Activated B cell treated with CpG ODN at 0.5 μM for 24 hours (primary cell): ENCODE measurements around the gene MICAL3. TPM values are rescaled to one million over a fixed set of nuclear protein-coding genes. Genes with fewer than 3 reads are reported as not detected.
"Not testable (repeated sequence)": the region's sequence is repeated elsewhere in the genome, so short reads cannot be mapped to it uniquely, and the experiment has no call there.

Experiments used
- ATAC-seq: fragments of 200-7000 bp; cut with Tn5 transposase; one replicate; pipeline ENCODE4 v1.10.0; 2021; ENCODE audit warnings: low read depth, mild to moderate bottlenecking, moderate library complexity
- CTCF ChIA-PET: fragments of 350-600 bp; sonication (Branson Sonifier 250); formaldehyde crosslinking; loops from one replicate; lab custom pipeline; 2021; ENCODE audit warnings: antibody characterized with exemption; lab: Charles Lee
- POLR2A ChIA-PET: fragments of 350-600 bp; sonication (Branson Sonifier 250); formaldehyde crosslinking; loops from one replicate; lab custom pipeline; 2021; ENCODE audit warnings: antibody characterized with exemption; lab: Charles Lee
- DNase-seq: peaks from one replicate; pipeline ENCODE4 v3.0.0; 2022
- H3K27ac Mint-ChIP-seq: one replicate; pipeline ENCODE4 v1.8.0; 2020; ENCODE audit warnings: mixed read lengths
- H3K27me3 Mint-ChIP-seq: one replicate; pipeline ENCODE4 v1.8.0; 2021; ENCODE audit warnings: mixed read lengths
- H3K36me3 Mint-ChIP-seq: one replicate; pipeline ENCODE4 v1.8.0; 2021; ENCODE audit warnings: low read depth, mixed read lengths
- H3K4me1 Mint-ChIP-seq: one replicate; pipeline ENCODE4 v1.8.0; 2021; ENCODE audit warnings: mixed read lengths
- H3K4me3 Mint-ChIP-seq: one replicate; pipeline ENCODE4 v1.8.0; 2020; ENCODE audit warnings: mild to moderate bottlenecking, mixed read lengths
- H3K9me3 Mint-ChIP-seq: one replicate; pipeline ENCODE4 v1.8.0; 2020; ENCODE audit warnings: mixed read lengths
- intact Hi-C: fragments of 100-400 bp; cut with micrococcal nuclease; formaldehyde crosslinking; loops from one replicate; pipeline ENCODE4 v1.15.1; 2024
- total RNA-seq: library from RNA; stranded (reverse); gene quantifications from 2 replicates; pipeline ENCODE4 v1.2.3, GENCODE V29; 2022
- TF ChIP-seq, protein P1 (sequence below): fragments of 200-600 bp; IDR thresholded peaks from one replicate; pipeline ENCODE4 v1.8.0; 2022; ENCODE audit warnings: antibody characterized with exemption, mild to moderate bottlenecking

MICAL3 gene
- total RNA-seq, 1 donor from 2014 or later: 257 TPM

GRCh38 chr22:18024956-18025720 is 777 bp upstream of the MICAL3 start:
- ATAC-seq (no peak), DNase-seq (no peak)
- no peaks in the 10 kb centered on the region for H3K9me3 Mint-ChIP-seq
- no peaks in the 10 kb centered on the region for H3K36me3 Mint-ChIP-seq
- ChIA-PET CTCF (interaction anchor here (0.6 to 4.4 kb wide), 24 partner anchors 14 to 195 kb away, joined by 3 to 44 read pairs (median 4); no protein-coding TSS in a partner anchor), POLR2A (interaction anchor here (0.6 to 3.2 kb wide), 8 partner anchors 21 to 265 kb away, joined by 3 to 25 read pairs (median 4); no protein-coding TSS in a partner anchor)
- peaks cover 18% of the 10 kb centered on the region for H3K4me1 Mint-ChIP-seq
- TF ChIP-seq, protein P1, sequence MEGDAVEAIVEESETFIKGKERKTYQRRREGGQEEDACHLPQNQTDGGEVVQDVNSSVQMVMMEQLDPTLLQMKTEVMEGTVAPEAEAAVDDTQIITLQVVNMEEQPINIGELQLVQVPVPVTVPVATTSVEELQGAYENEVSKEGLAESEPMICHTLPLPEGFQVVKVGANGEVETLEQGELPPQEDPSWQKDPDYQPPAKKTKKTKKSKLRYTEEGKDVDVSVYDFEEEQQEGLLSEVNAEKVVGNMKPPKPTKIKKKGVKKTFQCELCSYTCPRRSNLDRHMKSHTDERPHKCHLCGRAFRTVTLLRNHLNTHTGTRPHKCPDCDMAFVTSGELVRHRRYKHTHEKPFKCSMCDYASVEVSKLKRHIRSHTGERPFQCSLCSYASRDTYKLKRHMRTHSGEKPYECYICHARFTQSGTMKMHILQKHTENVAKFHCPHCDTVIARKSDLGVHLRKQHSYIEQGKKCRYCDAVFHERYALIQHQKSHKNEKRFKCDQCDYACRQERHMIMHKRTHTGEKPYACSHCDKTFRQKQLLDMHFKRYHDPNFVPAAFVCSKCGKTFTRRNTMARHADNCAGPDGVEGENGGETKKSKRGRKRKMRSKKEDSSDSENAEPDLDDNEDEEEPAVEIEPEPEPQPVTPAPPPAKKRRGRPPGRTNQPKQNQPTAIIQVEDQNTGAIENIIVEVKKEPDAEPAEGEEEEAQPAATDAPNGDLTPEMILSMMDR: no peak
- H3K27me3 Mint-ChIP-seq: no peaks in the 10 kb centered on the region
- intact Hi-C loops: loop anchor here (1.0 to 5.0 kb wide), 11 partner anchors 24 to 283 kb away; no protein-coding TSS in a partner anchor
- peak overlapping the region; percentile 91 for H3K27ac Mint-ChIP-seq
- peak overlapping the region; percentile 91 for H3K4me3 Mint-ChIP-seq

GRCh38 chr22:18023509-18024275 is 669 bp downstream of the MICAL3 start:
- no peaks in the 10 kb centered on the region for H3K36me3 Mint-ChIP-seq

DNA sequence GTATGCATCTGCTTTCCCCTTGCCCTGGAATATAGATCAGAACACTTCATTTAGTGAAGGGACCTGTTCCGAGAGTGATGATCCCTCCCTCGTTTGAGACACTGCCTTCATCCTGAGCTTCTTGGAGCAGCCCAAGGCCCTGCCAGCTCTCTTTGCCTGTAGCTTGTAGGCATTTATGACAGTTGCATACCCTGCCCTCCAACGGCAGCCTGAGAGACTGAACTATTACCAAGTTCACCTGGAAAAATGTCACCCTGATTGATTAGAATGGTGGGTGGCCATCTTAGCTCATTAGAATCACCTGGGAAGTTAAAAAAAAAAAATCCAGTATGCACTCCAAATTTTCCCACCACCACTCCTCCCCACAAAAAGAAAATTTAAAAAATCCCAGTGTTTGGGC is 1.5 kb downstream of the MICAL3 start:
- POLR2A ChIA-PET: interaction anchor here (0.7 to 3.2 kb wide), 9 partner anchors 8 to 225 kb away, joined by 3 to 25 read pairs (median 4); no protein-coding TSS in a partner anchor
- no peak for DNase-seq
- CTCF ChIA-PET: interaction anchor here (0.6 to 4.4 kb wide), 11 partner anchors 22 to 280 kb away, joined by 3 to 44 read pairs (median 5); no protein-coding TSS in a partner anchor
- Mint-ChIP-seq H3K27ac (no peak overlapping the region), H3K9me3 (no peaks in the 10 kb centered on the region), H3K36me3 (no peaks in the 10 kb centered on the region), H3K4me1 (peaks cover 18% of the 10 kb centered on the region), H3K27me3 (no peaks in the 10 kb centered on the region), H3K4me3 (peak overlapping the region; percentile 94)
- intact Hi-C loops: loop anchor here (5.0 kb wide), 2 partner anchors 41 to 136 kb away; no protein-coding TSS in a partner anchor
- ATAC-seq: no peak
- TF ChIP-seq, protein P1: no peak

More at GRCh38 chr22:18023509-18024275, 669 bp downstream of the MICAL3 start:
- Mint-ChIP-seq H3K27me3 (no peaks in the 10 kb centered on the region), H3K27ac (peak overlapping the region; percentile 78), H3K4me3 (peak overlapping the region; percentile 94), H3K9me3 (no peaks in the 10 kb centered on the region), H3K4me1 (peaks cover 18% of the 10 kb centered on the region)
- POLR2A ChIA-PET: interaction anchor here (0.6 to 3.2 kb wide), 10 partner anchors 11 to 226 kb away, joined by 3 to 25 read pairs (median 5); no protein-coding TSS in a partner anchor
- CTCF ChIA-PET: interaction anchor here (0.6 to 4.4 kb wide), 19 partner anchors 18 to 281 kb away, joined by 3 to 44 read pairs (median 3); partner anchors contain the start of gene PEX26
- DNase-seq: peak; percentile 50
- intact Hi-C loops: loop anchor here (1.0 to 5.0 kb wide), 11 partner anchors 22 to 281 kb away; no protein-coding TSS in a partner anchor
- TF ChIP-seq, protein P1: no peak
- ATAC-seq: peak; percentile 38

- TF ChIP-seq, protein P1: no peak
- peaks cover 18% of the 10 kb centered on the region for H3K4me1 Mint-ChIP-seq
- DNase-seq (no peak), ATAC-seq (no peak)
- intact Hi-C loops: loop anchor here (5.0 kb wide), 2 partner anchors 39 to 134 kb away; no protein-coding TSS in a partner anchor
- no peaks in the 10 kb centered on the region for H3K27me3 Mint-ChIP-seq
- no peaks in the 10 kb centered on the region for H3K36me3 Mint-ChIP-seq
- ChIA-PET POLR2A (no interaction called here), CTCF (interaction anchor here (0.9 kb wide), 1 partner anchor 18 kb away, joined by 4 read pairs; no protein-coding TSS in a partner anchor)
- H3K27ac Mint-ChIP-seq: peak overlapping the region; percentile 10
- H3K9me3 Mint-ChIP-seq: no peaks in the 10 kb centered on the region
- no peak overlapping the region for H3K4me3 Mint-ChIP-seq
These were observed 2.9 kb downstream of the MICAL3 start for GRCh38 chr22:18021431-18021830.

DNA sequence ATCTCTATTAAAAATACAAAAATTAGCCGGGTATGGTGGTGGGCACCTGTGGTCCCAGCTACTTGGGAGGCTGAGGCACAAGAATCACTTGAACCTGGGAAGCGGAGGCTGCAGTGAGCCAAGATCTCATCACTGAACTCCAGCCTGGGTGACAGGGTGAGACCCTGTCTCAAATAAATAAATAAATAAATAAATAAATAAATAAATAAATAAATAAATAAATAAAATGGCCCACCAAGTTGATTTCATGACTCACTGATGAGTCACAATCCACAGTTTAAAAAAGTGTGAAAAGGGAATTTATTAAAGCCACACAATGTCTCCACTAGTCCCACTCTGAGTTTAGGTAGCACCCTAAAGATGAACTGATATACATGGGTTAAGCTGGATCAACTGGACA is 3.6 kb downstream of the MICAL3 start:
- intact Hi-C loops: loop anchor here (5.0 kb wide), 2 partner anchors 38 to 133 kb away; no protein-coding TSS in a partner anchor
- CTCF ChIA-PET: not testable (repeated sequence)

More for the DNA sequence above, 3.6 kb downstream of the MICAL3 start:
- H3K4me1 Mint-ChIP-seq: peaks cover 18% of the 10 kb centered on the region
- DNase-seq, H3K9me3 Mint-ChIP-seq, ATAC-seq, H3K4me3 Mint-ChIP-seq, H3K27me3 Mint-ChIP-seq, H3K27ac Mint-ChIP-seq, H3K36me3 Mint-ChIP-seq: not testable (repeated sequence)
- POLR2A ChIA-PET: interaction anchor here (1.9 kb wide), 1 partner anchor 16 kb away, joined by 10 read pairs; no protein-coding TSS in a partner anchor
